ENCODE measurements around the gene TRIP12. TPM values are rescaled to one million over a fixed set of nuclear protein-coding genes. Genes with fewer than 3 reads are reported as not detected.
A peak's percentile ranks its signal among the peaks of the same experiment; 100 is the strongest.
"Not testable (repeated sequence)": the region's sequence is repeated elsewhere in the genome, so short reads cannot be mapped to it uniquely, and the experiment has no call there.

The TRIP12 gene
- total and polyA plus RNA-seq, 2 donors (not counting 3 experiments of a cell fraction or from before 2014, with no cell fraction given): 53.8 to 278 TPM

DNA sequence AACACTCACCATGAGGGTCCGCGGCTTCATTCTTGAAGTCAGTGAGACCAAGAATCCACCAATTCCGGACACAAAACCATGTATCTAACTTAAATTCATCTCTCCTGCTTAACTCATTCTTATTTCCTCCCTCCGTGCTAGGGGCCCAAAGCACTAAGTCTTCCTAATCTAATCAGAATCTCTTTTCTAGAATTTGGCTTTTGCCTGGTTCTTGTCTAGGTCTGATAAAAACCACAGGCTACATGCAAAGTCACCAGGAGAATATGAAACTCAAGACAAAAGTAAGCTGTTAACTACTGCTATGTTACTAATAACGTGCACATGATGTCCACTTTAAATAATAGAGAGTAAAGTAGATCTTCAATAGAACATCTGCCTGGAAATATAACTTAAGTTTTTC is 69.9 kb downstream of the TRIP12 start:
- H3K9ac ChIP-seq (replicated peaks; ENCODE audit: extremely low read depth, insufficient read depth, low read length): no peak overlapping the region
- TF ChIP-seq, protein P1, sequence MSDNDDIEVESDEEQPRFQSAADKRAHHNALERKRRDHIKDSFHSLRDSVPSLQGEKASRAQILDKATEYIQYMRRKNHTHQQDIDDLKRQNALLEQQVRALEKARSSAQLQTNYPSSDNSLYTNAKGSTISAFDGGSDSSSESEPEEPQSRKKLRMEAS (IDR thresholded peaks at IDR 0.05; ENCODE audit: insufficient read depth, insufficient read length): no peak
- no peak for TF ChIP-seq EZH2 (IDR thresholded peaks at IDR 0.05; ENCODE audit: borderline replicate concordance, low read depth, low read length, severe bottlenecking)
- TF ChIP-seq POLR2A (IDR thresholded peaks at IDR 0.05; ENCODE audit: low read depth, low read length): no peak
- no peak for TF ChIP-seq FOS (IDR thresholded peaks at IDR 0.05; ENCODE audit: borderline replicate concordance, insufficient read depth, low read length)
- no peak for TF ChIP-seq GATA2 (IDR thresholded peaks at IDR 0.05; ENCODE audit: insufficient read depth, insufficient read length, low read depth, low read length)
- TF ChIP-seq JUN (IDR thresholded peaks at IDR 0.05; ENCODE audit: borderline replicate concordance, insufficient read depth, insufficient read length, low read depth): no peak
- no peak for TF ChIP-seq CTCF (IDR thresholded peaks at IDR 0.05; ENCODE audit: extremely low read depth in 1 of 2, insufficient read depth in 1 of 2, low read depth in 1 of 2, low read length in 2 of 2)
- TF ChIP-seq MYC (IDR thresholded peaks at IDR 0.05; ENCODE audit: low read depth, low read length): no peak
- no peak for TF ChIP-seq POLR2AphosphoS5 (IDR thresholded peaks at IDR 0.05; ENCODE audit: insufficient read depth, low read depth, low read length)
- intact Hi-C loops (cut with micrococcal nuclease) (loop anchor here (1.0 kb wide), 1 partner anchor 70 kb away; the partner anchor contains the start of genes FBXO36 and TRIP12), dilution Hi-C loops (cut with MboI; ENCODE audit: extremely low pct_ligation_motif_present, low sequenced_read_pairs) (no loop called here)
- H3K36me3 ChIP-seq (ENCODE audit: control insufficient read depth in 2 of 2, extremely low read depth in 1 of 2, insufficient read depth in 2 of 2, low read length in 2 of 2): peaks cover 0 to 2% of the 10 kb centered on the region in 2 experiments
- H3K27me3 ChIP-seq (ENCODE audit: control insufficient read depth in 2 of 2, insufficient read depth in 2 of 2, low read length in 2 of 2): no peaks in the 10 kb centered on the region
- H3K79me2 ChIP-seq (ENCODE audit: control insufficient read depth, insufficient read depth, low read length): peaks cover 79% of the 10 kb centered on the region
- POLR2A ChIA-PET: interaction anchor here (0.7 to 1.0 kb wide), 2 partner anchors 20 to 69 kb away, joined by 3 read pairs; no protein-coding TSS in a partner anchor
- peak overlapping the region; percentile 40 for H3K27ac ChIP-seq (ENCODE audit: insufficient read depth, low read depth, low read length)
- peaks cover 57% of the 10 kb centered on the region for H3K4me1 ChIP-seq (ENCODE audit: control insufficient read depth, extremely low read depth, insufficient read depth, low read length)
- H3K4me3 ChIP-seq (replicated peaks in 1 of 3; ENCODE audit: insufficient read depth in 1 of 3, low read depth in 1 of 3, low read length in 3 of 3): no peak overlapping the region
- peak overlapping the region; percentile 92 for H3K4me2 ChIP-seq (ENCODE audit: insufficient read depth, low read length)
- FAIRE-seq: no peak
- H3K9me3 ChIP-seq (replicated peaks; ENCODE audit: control insufficient read depth, insufficient read depth, low read length): no peaks in the 10 kb centered on the region
- H2AFZ ChIP-seq (ENCODE audit: low read depth, low read length): no peak overlapping the region
- BruUV-seq (replicated peaks): TSS peak; percentile 64
- peaks cover 2% of the 10 kb centered on the region for H4K20me1 ChIP-seq (replicated peaks; ENCODE audit: control insufficient read depth, extremely low read depth, insufficient read depth, low read length)
- no peaks in the 10 kb centered on the region for H3K9me1 ChIP-seq (replicated peaks; ENCODE audit: control insufficient read depth, extremely low read depth, insufficient read depth, low read length)
- no peak for DNase-seq (ENCODE audit: low read depth, low spot score)
- CTCF ChIA-PET: interaction anchor here (0.9 to 2.8 kb wide), 10 partner anchors 10 to 71 kb away, joined by 3 to 10 read pairs (median 6); no protein-coding TSS in a partner anchor

GRCh38 chr2:229850355-229851275 is 71.2 kb downstream of the TRIP12 start:
- dilution Hi-C loops (cut with MboI; ENCODE audit: extremely low pct_ligation_motif_present, low sequenced_read_pairs); H4K20me1 ChIP-seq (replicated peaks; ENCODE audit: control insufficient read depth, extremely low read depth, insufficient read depth, low read length); BruUV-seq (replicated peaks); H3K36me3 ChIP-seq (ENCODE audit: control insufficient read depth in 2 of 2, extremely low read depth in 1 of 2, insufficient read depth in 2 of 2, low read length in 2 of 2); H2AFZ ChIP-seq (ENCODE audit: low read depth, low read length); POLR2A ChIA-PET; H3K9me3 ChIP-seq (replicated peaks; ENCODE audit: control insufficient read depth, insufficient read depth, low read length); H3K9ac ChIP-seq (replicated peaks; ENCODE audit: extremely low read depth, insufficient read depth, low read length); intact Hi-C loops (cut with micrococcal nuclease); H3K4me2 ChIP-seq (ENCODE audit: insufficient read depth, low read length); DNase-seq (ENCODE audit: low read depth, low spot score); H3K4me3 ChIP-seq (replicated peaks in 1 of 3; ENCODE audit: insufficient read depth in 1 of 3, low read depth in 1 of 3, low read length in 3 of 3); H3K9me1 ChIP-seq (replicated peaks; ENCODE audit: control insufficient read depth, extremely low read depth, insufficient read depth, low read length); H3K27me3 ChIP-seq (ENCODE audit: control insufficient read depth in 2 of 2, insufficient read depth in 2 of 2, low read length in 2 of 2); FAIRE-seq; H3K27ac ChIP-seq (ENCODE audit: insufficient read depth, low read depth, low read length): not testable (repeated sequence)
- CTCF ChIA-PET: interaction anchor here (1.0 to 2.3 kb wide), 3 partner anchors 12 to 49 kb away, joined by 3 to 7 read pairs (median 6); no protein-coding TSS in a partner anchor
- Histone ChIP-seq H3K4me1 (ENCODE audit: control insufficient read depth, extremely low read depth, insufficient read depth, low read length) (peaks cover 56% of the 10 kb centered on the region), H3K79me2 (ENCODE audit: control insufficient read depth, insufficient read depth, low read length) (peaks cover 81% of the 10 kb centered on the region)
